ENCODE data around the gene PTAFR. TPM values are rescaled to one million over a fixed set of nuclear protein-coding genes. Genes with fewer than 3 reads are reported as not detected.

The PTAFR gene
- total and polyA plus RNA-seq, 2 of the 4 experiments (the other 2 are of a cell fraction) = 0.17 to 0.18 TPM

GRCh38 chr1:28119556-28119955 is 56.9 kb downstream of the PTAFR start:
- ChIA-PET POLR2A (ENCODE audit: unreplicated experiment) (no interaction called here), CTCF (interaction anchor here (0.6 to 0.7 kb wide), 2 partner anchors 256 to 383 kb away, joined by 5 to 7 read pairs; no protein-coding TSS in a partner anchor)
- H4K91ac ChIP-seq (ENCODE audit: insufficient read depth, low read depth, low read length) = no peak overlapping the region
- no peak for TF ChIP-seq SMC3 (IDR thresholded peaks at IDR 0.05; ENCODE audit: low read depth, low read length)
- TF ChIP-seq MAFK (IDR thresholded peaks at IDR 0.05; ENCODE audit: low read depth, low read length) = no peak
- no peak for TF ChIP-seq CEBPB (IDR thresholded peaks at IDR 0.05; ENCODE audit: low read depth, low read length)
- no peak for TF ChIP-seq RCOR1 (IDR thresholded peaks at IDR 0.05; ENCODE audit: insufficient replicate concordance, low read length)
- TF ChIP-seq, protein P1, sequence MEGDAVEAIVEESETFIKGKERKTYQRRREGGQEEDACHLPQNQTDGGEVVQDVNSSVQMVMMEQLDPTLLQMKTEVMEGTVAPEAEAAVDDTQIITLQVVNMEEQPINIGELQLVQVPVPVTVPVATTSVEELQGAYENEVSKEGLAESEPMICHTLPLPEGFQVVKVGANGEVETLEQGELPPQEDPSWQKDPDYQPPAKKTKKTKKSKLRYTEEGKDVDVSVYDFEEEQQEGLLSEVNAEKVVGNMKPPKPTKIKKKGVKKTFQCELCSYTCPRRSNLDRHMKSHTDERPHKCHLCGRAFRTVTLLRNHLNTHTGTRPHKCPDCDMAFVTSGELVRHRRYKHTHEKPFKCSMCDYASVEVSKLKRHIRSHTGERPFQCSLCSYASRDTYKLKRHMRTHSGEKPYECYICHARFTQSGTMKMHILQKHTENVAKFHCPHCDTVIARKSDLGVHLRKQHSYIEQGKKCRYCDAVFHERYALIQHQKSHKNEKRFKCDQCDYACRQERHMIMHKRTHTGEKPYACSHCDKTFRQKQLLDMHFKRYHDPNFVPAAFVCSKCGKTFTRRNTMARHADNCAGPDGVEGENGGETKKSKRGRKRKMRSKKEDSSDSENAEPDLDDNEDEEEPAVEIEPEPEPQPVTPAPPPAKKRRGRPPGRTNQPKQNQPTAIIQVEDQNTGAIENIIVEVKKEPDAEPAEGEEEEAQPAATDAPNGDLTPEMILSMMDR (conservative IDR thresholded peaks at IDR 0.05; ENCODE audit: low read depth, low read length) = no peak
- no peak for TF ChIP-seq USF2 (IDR thresholded peaks at IDR 0.05; ENCODE audit: low read depth, low read length)
- no peak for TF ChIP-seq RAD21 (IDR thresholded peaks at IDR 0.05; ENCODE audit: low read length)
- TF ChIP-seq ELK1 (IDR thresholded peaks at IDR 0.05; ENCODE audit: borderline replicate concordance, low read depth, low read length) = no peak
- no peak for TF ChIP-seq NFE2L2 (IDR thresholded peaks at IDR 0.05; ENCODE audit: low read depth, low read length)
- TF ChIP-seq MAZ (IDR thresholded peaks at IDR 0.05; ENCODE audit: borderline replicate concordance, low read depth, low read length) = no peak
- no peak for TF ChIP-seq FOS (IDR thresholded peaks at IDR 0.05; ENCODE audit: low read depth, low read length)
- no peak for TF ChIP-seq MXI1 (IDR thresholded peaks at IDR 0.05; ENCODE audit: borderline replicate concordance, low read depth, low read length)
- no peak for TF ChIP-seq RFX5 (IDR thresholded peaks at IDR 0.05; ENCODE audit: low read depth, low read length)
- TF ChIP-seq POLR2A (IDR thresholded peaks at IDR 0.05; ENCODE audit: low read depth, low read length) = no peak
- no peak for TF ChIP-seq BHLHE40 (IDR thresholded peaks at IDR 0.05; ENCODE audit: low read depth, low read length)
- TF ChIP-seq CHD1 (IDR thresholded peaks at IDR 0.05; ENCODE audit: low read depth, low read length) = no peak
- H4K5ac ChIP-seq (ENCODE audit: low read depth, low read length) = no peak overlapping the region
- no peak overlapping the region for H3K4ac ChIP-seq (ENCODE audit: low read depth, low read length)
- H3K9me1 ChIP-seq (ENCODE audit: insufficient read depth, low read length) = peaks cover 15% of the 10 kb centered on the region
- no peak overlapping the region for H3K56ac ChIP-seq (ENCODE audit: extremely low read depth, insufficient read depth, low read length)
- no peak overlapping the region for H3K4me2 ChIP-seq (ENCODE audit: low read depth, low read length)
- H3K27ac ChIP-seq (ENCODE audit: insufficient read depth, low read length) = no peak overlapping the region
- BruUV-seq (replicated peaks) = no TSS peak
- no peaks in the 10 kb centered on the region for H4K20me1 ChIP-seq (ENCODE audit: insufficient read depth, low read length)
- no peaks in the 10 kb centered on the region for H3K27me3 ChIP-seq (ENCODE audit: control insufficient read depth, insufficient read depth, low read length)
- no peak overlapping the region for H3K9ac ChIP-seq (ENCODE audit: low read depth, low read length)
- no peak overlapping the region for H2AK5ac ChIP-seq (ENCODE audit: low read depth, low read length)
- no peak overlapping the region for H2BK5ac ChIP-seq (ENCODE audit: low read depth, low read length, poor library complexity, severe bottlenecking)
- H3K14ac ChIP-seq (replicated peaks; ENCODE audit: low read depth, low read length) = no peak overlapping the region
- ATAC-seq (ENCODE audit: low read depth) (no peak), DNase-seq (no peak)
- H2BK15ac ChIP-seq (ENCODE audit: low read depth, low read length) = no peak overlapping the region
- intact Hi-C loops (cut with micrococcal nuclease) = no loop called here
- H3K4me3 ChIP-seq (ENCODE audit: insufficient read depth, low read depth, low read length) = no peak overlapping the region
- dilution Hi-C loops (cut with HindIII; ENCODE audit: low sequenced_read_pairs, unreplicated experiment) = no loop called here
- no peak overlapping the region for H2AFZ ChIP-seq (replicated peaks; ENCODE audit: low read length, poor library complexity)
- in situ Hi-C loops (cut with MboI; ENCODE audit: low sequenced_read_pairs) = no loop called here
- no peaks in the 10 kb centered on the region for H3K79me1 ChIP-seq (ENCODE audit: low read depth in 1 of 2, low read length in 2 of 2)
- no peaks in the 10 kb centered on the region for H3K36me3 ChIP-seq (ENCODE audit: control insufficient read depth, insufficient read depth, low read length)
- H2BK20ac ChIP-seq (ENCODE audit: low read depth, low read length) = no peak overlapping the region
- no peak overlapping the region for H4K8ac ChIP-seq (ENCODE audit: low read depth in 2 of 2, low read length in 2 of 2)
- no peak overlapping the region for H2AK9ac ChIP-seq (replicated peaks; ENCODE audit: low read depth, low read length, poor library complexity)
- no peaks in the 10 kb centered on the region for H3K9me3 ChIP-seq (ENCODE audit: control insufficient read depth, insufficient read depth, low read length)
- WGBS, 2 experiments (ENCODE audit: extremely low coverage in 2 of 2, insufficient read length in 1 of 2) = 100% methylated on average over 1 of the region's 8 CpGs; no CpG with 5 or more reads in 1 of the 2 experiments
- H3K18ac ChIP-seq (ENCODE audit: low read depth, low read length) = no peak overlapping the region
- no peak overlapping the region for H3K23ac ChIP-seq (ENCODE audit: low read depth, low read length)
- H2BK120ac ChIP-seq (ENCODE audit: low read depth, low read length) = no peak overlapping the region
- H3K4me1 ChIP-seq (ENCODE audit: control insufficient read depth, insufficient read depth, low read length) = peaks cover 5% of the 10 kb centered on the region; the same call in 1 of the 2 replicates
